ENCODE measurements around the gene ACER2. TPM values are rescaled to one million over a fixed set of nuclear protein-coding genes. Genes with fewer than 3 reads are reported as not detected.
"Not testable (repeated sequence)": the region's sequence is repeated elsewhere in the genome, so short reads cannot be mapped to it uniquely, and the experiment has no call there.

ACER2 gene
- total RNA-seq, 2 experiments from 2014 or later, result 2.0 to 2.2 TPM

- CTCF ChIA-PET; H3K36me3 Mint-ChIP-seq (ENCODE audit: low read depth); H3K27me3 Mint-ChIP-seq (ENCODE audit: low read depth); H3K4me3 Mint-ChIP-seq; H3K27ac Mint-ChIP-seq; H3K9me3 Mint-ChIP-seq; DNase-seq: not testable (repeated sequence)
- H3K4me1 Mint-ChIP-seq (ENCODE audit: low read depth), result peaks cover 13% of the 10 kb centered on the region
- intact Hi-C loops (cut with micrococcal nuclease), result loop anchor here (10.0 kb wide), 1 partner anchor 60 kb away; no protein-coding TSS in a partner anchor
Observed at GRCh38 chr9:19385212-19385611, 23.6 kb upstream of the ACER2 start.

- no peak for DNase-seq
- Mint-ChIP-seq H3K4me1 (ENCODE audit: low read depth) (peaks cover 10% of the 10 kb centered on the region), H3K27me3 (ENCODE audit: low read depth) (no peaks in the 10 kb centered on the region), H3K4me3 (no peak overlapping the region), H3K9me3 (no peaks in the 10 kb centered on the region), H3K27ac (no peak overlapping the region), H3K36me3 (ENCODE audit: low read depth) (peaks cover 1% of the 10 kb centered on the region)
- CTCF ChIA-PET, result no interaction called here
- intact Hi-C loops (cut with micrococcal nuclease), result loop anchor here (10.0 kb wide), 1 partner anchor 61 kb away; no protein-coding TSS in a partner anchor
Observed at GRCh38 chr9:19385786-19386501, 22.9 kb upstream of the ACER2 start.

GRCh38 chr9:19386502-19387044 is 22.2 kb upstream of the ACER2 start:
- no peaks in the 10 kb centered on the region for H3K36me3 Mint-ChIP-seq (ENCODE audit: low read depth)
- no peak for DNase-seq
- no peak overlapping the region for H3K4me3 Mint-ChIP-seq
- intact Hi-C loops (cut with micrococcal nuclease), result loop anchor here (10.0 kb wide), 1 partner anchor 62 kb away; no protein-coding TSS in a partner anchor
- H3K4me1 Mint-ChIP-seq (ENCODE audit: low read depth), result peaks cover 5% of the 10 kb centered on the region
- H3K27ac Mint-ChIP-seq, result no peak overlapping the region
- H3K27me3 Mint-ChIP-seq (ENCODE audit: low read depth), result no peaks in the 10 kb centered on the region
- no peaks in the 10 kb centered on the region for H3K9me3 Mint-ChIP-seq
- CTCF ChIA-PET, result no interaction called here

- intact Hi-C loops (cut with micrococcal nuclease), result loop anchor here (10.0 kb wide), 1 partner anchor 63 kb away; no protein-coding TSS in a partner anchor
- no peak for DNase-seq
- no peaks in the 10 kb centered on the region for H3K4me1 Mint-ChIP-seq (ENCODE audit: low read depth)
- H3K27ac Mint-ChIP-seq, result no peak overlapping the region
- CTCF ChIA-PET, result no interaction called here
- H3K9me3 Mint-ChIP-seq, result no peaks in the 10 kb centered on the region
- H3K27me3 Mint-ChIP-seq (ENCODE audit: low read depth), result no peaks in the 10 kb centered on the region
- H3K36me3 Mint-ChIP-seq (ENCODE audit: low read depth), result no peaks in the 10 kb centered on the region
- H3K4me3 Mint-ChIP-seq, result no peak overlapping the region
Observed at GRCh38 chr9:19387317-19387716, 21.5 kb upstream of the ACER2 start.

- DNase-seq; H3K9me3 Mint-ChIP-seq; H3K27me3 Mint-ChIP-seq (ENCODE audit: low read depth); H3K27ac Mint-ChIP-seq; CTCF ChIA-PET; H3K4me3 Mint-ChIP-seq; H3K4me1 Mint-ChIP-seq (ENCODE audit: low read depth); H3K36me3 Mint-ChIP-seq (ENCODE audit: low read depth): not testable (repeated sequence)
- intact Hi-C loops (cut with micrococcal nuclease), result loop anchor here (10.0 kb wide), 1 partner anchor 65 kb away; no protein-coding TSS in a partner anchor
Observed at GRCh38 chr9:19389539-19389938, 19.3 kb upstream of the ACER2 start.

- Mint-ChIP-seq H3K27ac (no peak overlapping the region), H3K4me1 (ENCODE audit: low read depth) (no peaks in the 10 kb centered on the region)
- intact Hi-C loops (cut with micrococcal nuclease), result no loop called here
Observed at GRCh38 chr9:19397845-19398244, 11.0 kb upstream of the ACER2 start.

GRCh38 chr9:19403231-19403630 is 5.6 kb upstream of the ACER2 start:
- CTCF ChIA-PET; H3K4me3 Mint-ChIP-seq; DNase-seq; H3K36me3 Mint-ChIP-seq (ENCODE audit: low read depth); H3K9me3 Mint-ChIP-seq; H3K27me3 Mint-ChIP-seq (ENCODE audit: low read depth); H3K27ac Mint-ChIP-seq; H3K4me1 Mint-ChIP-seq (ENCODE audit: low read depth): not testable (repeated sequence)
- intact Hi-C loops (cut with micrococcal nuclease), result loop anchor here (10.0 kb wide), 1 partner anchor 1282 kb away; the partner anchor contains the start of gene FOCAD

More at GRCh38 chr9:19397845-19398244, 11.0 kb upstream of the ACER2 start:
- H3K36me3 Mint-ChIP-seq (ENCODE audit: low read depth), result no peaks in the 10 kb centered on the region
- no peaks in the 10 kb centered on the region for H3K9me3 Mint-ChIP-seq
- CTCF ChIA-PET, result no interaction called here
- no peak overlapping the region for H3K4me3 Mint-ChIP-seq
- no peaks in the 10 kb centered on the region for H3K27me3 Mint-ChIP-seq (ENCODE audit: low read depth)
- no peak for DNase-seq

GRCh38 chr9:19404283-19405075 is 4.3 kb upstream of the ACER2 start:
- DNase-seq, result no peak
- CTCF ChIA-PET, result interaction anchor here (0.6 kb wide), 1 partner anchor 168 kb away, joined by 4 read pairs; no protein-coding TSS in a partner anchor
- H3K4me3 Mint-ChIP-seq, result no peak overlapping the region
- intact Hi-C loops (cut with micrococcal nuclease), result loop anchor here (10.0 kb wide), 1 partner anchor 1280 kb away; the partner anchor contains the start of gene FOCAD
- no peak overlapping the region for H3K27ac Mint-ChIP-seq
- no peaks in the 10 kb centered on the region for H3K27me3 Mint-ChIP-seq (ENCODE audit: low read depth)
- H3K4me1 Mint-ChIP-seq (ENCODE audit: low read depth), result peaks cover 5% of the 10 kb centered on the region
- H3K9me3 Mint-ChIP-seq, result peaks cover 4% of the 10 kb centered on the region
- H3K36me3 Mint-ChIP-seq (ENCODE audit: low read depth), result no peaks in the 10 kb centered on the region

- CTCF ChIA-PET, result interaction anchor here (0.7 kb wide), 1 partner anchor 22 kb away, joined by 4 read pairs; no protein-coding TSS in a partner anchor
- H3K4me1 Mint-ChIP-seq (ENCODE audit: low read depth), result peaks cover 12% of the 10 kb centered on the region
- intact Hi-C loops (cut with micrococcal nuclease), result loop anchor here (10.0 kb wide), 1 partner anchor 1279 kb away; the partner anchor contains the start of gene FOCAD
- peaks cover 2% of the 10 kb centered on the region for H3K36me3 Mint-ChIP-seq (ENCODE audit: low read depth)
- no peaks in the 10 kb centered on the region for H3K27me3 Mint-ChIP-seq (ENCODE audit: low read depth)
- no peak overlapping the region for H3K4me3 Mint-ChIP-seq
- no peak for DNase-seq
- H3K27ac Mint-ChIP-seq, result no peak overlapping the region
- peaks cover 4% of the 10 kb centered on the region for H3K9me3 Mint-ChIP-seq
Observed at GRCh38 chr9:19405771-19406170, 3.0 kb upstream of the ACER2 start.

GRCh38 chr9:19408316-19408692 is 505 bp upstream of the ACER2 start:
- Mint-ChIP-seq H3K27ac (no peak overlapping the region), H3K36me3 (ENCODE audit: low read depth) (peaks cover 2% of the 10 kb centered on the region), H3K4me3 (peak overlapping the region; percentile 87), H3K9me3 (peaks cover 4% of the 10 kb centered on the region), H3K4me1 (ENCODE audit: low read depth) (peaks cover 14% of the 10 kb centered on the region), H3K27me3 (ENCODE audit: low read depth) (no peaks in the 10 kb centered on the region)
- CTCF ChIA-PET, result no interaction called here
- intact Hi-C loops (cut with micrococcal nuclease), result loop anchor here (1.0 to 10.0 kb wide), 8 partner anchors 28 to 1276 kb away; partner anchors contain the start of genes DENND4C, FOCAD, RPS6 and RRAGA
- DNase-seq, result no peak

GRCh38 chr9:19409401-19410194 is 789 bp downstream of the ACER2 start:
- no peaks in the 10 kb centered on the region for H3K27me3 Mint-ChIP-seq (ENCODE audit: low read depth)
- H3K4me1 Mint-ChIP-seq (ENCODE audit: low read depth), result peaks cover 14% of the 10 kb centered on the region
- DNase-seq, result peak; percentile 20
- no peaks in the 10 kb centered on the region for H3K9me3 Mint-ChIP-seq
- CTCF ChIA-PET, result interaction anchor here (1.0 to 1.5 kb wide), 2 partner anchors 44 to 56 kb away, joined by 3 to 6 read pairs; no protein-coding TSS in a partner anchor
- H3K36me3 Mint-ChIP-seq (ENCODE audit: low read depth), result peaks cover 2% of the 10 kb centered on the region
- H3K27ac Mint-ChIP-seq, result no peak overlapping the region
- intact Hi-C loops (cut with micrococcal nuclease), result loop anchor here (2.0 to 10.0 kb wide), 2 partner anchors 55 to 1275 kb away; partner anchors contain the start of gene FOCAD
- H3K4me3 Mint-ChIP-seq, result peak overlapping the region; percentile 87

All from activated naive CD4-positive, alpha-beta T cell treated with anti-CD3 and anti-CD28 coated beads for 36 hours (primary cell).